Motor neuron (in vitro differentiated cells): ENCODE data around the gene HSD11B2. TPM values are rescaled to one million over a fixed set of nuclear protein-coding genes. Genes with fewer than 3 reads are reported as not detected.

Experiments
- total RNA-seq, 8 experiments: library from RNA; unstranded; fragments of 300-600 nt; gene quantifications; 2 replicates each; pipeline versions ENCODE4 v1.2.3 to v1.2.4, GENCODE V29; 2022

Gene HSD11B2
- total RNA-seq, 8 experiments from 2014 or later = 0.64 to 17.4 (median 6.8) TPM

Other genes with a start within 250 kb of the HSD11B2 start
- gene MATCAP1, start 247.2 kb upstream of the HSD11B2 start, total RNA-seq = 10 to 100 TPM; 13.9 to 93.4 (median 55.0) TPM
- 1 to 10 TPM in 4 of 8 experiments, under 1 TPM in 4; 0.29 to 3.6 (median 0.98) TPM for gene EXOC3L1, start 241.0 kb upstream of the HSD11B2 start, total RNA-seq
- gene E2F4, start 239.0 kb upstream of the HSD11B2 start, total RNA-seq = 10 to 100 TPM; 27.7 to 83.7 (median 48.5) TPM
- 1 to 10 TPM in 5 of 8 experiments, under 1 TPM in 3; 0.43 to 2.8 (median 1.2) TPM for gene ELMO3, start 232.0 kb upstream of the HSD11B2 start, total RNA-seq
- gene TMEM208, start 204.0 kb upstream of the HSD11B2 start, total RNA-seq = 10 to 100 TPM; 39.4 to 83.1 (median 58.0) TPM
- 10 to 100 TPM in 7 of 8 experiments, 1 to 10 TPM in 1; 5.5 to 26.8 (median 12.1) TPM for gene FHOD1, start 183.6 kb upstream of the HSD11B2 start, total RNA-seq
- 1 to 10 TPM in 7 of 8 experiments, under 1 TPM in 1; 0.92 to 2.4 (median 1.4) TPM for gene SLC9A5, start 182.1 kb upstream of the HSD11B2 start, total RNA-seq
- 10 to 100 TPM in 2 of 8 experiments, 1 to 10 TPM in 6; 1.4 to 39.0 (median 5.6) TPM for gene PLEKHG4, start 151.6 kb upstream of the HSD11B2 start, total RNA-seq
- gene KCTD19, start 104.4 kb upstream of the HSD11B2 start, total RNA-seq = 1 to 10 TPM in 3 of 8 experiments, under 1 TPM in 5; 0.15 to 1.8 (median 0.90) TPM
- 1 to 10 TPM in 2 of 8 experiments, under 1 TPM in 2, not detected in 4; 0.43 to 1.5 (median 1.0) TPM for gene LRRC36, start 104.3 kb upstream of the HSD11B2 start, total RNA-seq
- gene TPPP3, start 37.6 kb upstream of the HSD11B2 start, total RNA-seq = 100 to 1,000 TPM in 1 of 8 experiments, 10 to 100 TPM in 4, 1 to 10 TPM in 2, under 1 TPM in 1; 0.85 to 247 (median 33.2) TPM
- 10 to 100 TPM in 1 of 8 experiments, 1 to 10 TPM in 7; 3.4 to 14.6 (median 4.6) TPM for gene ZDHHC1, start 14.6 kb upstream of the HSD11B2 start, total RNA-seq
- 100 to 1,000 TPM in 2 of 8 experiments, 10 to 100 TPM in 6; 56.6 to 139 (median 69.4) TPM for gene ATP6V0D1, start 50.0 kb downstream of the HSD11B2 start, total RNA-seq
- under 1 TPM in 3 of 8 experiments, not detected in 5; 0.27 to 0.81 (median 0.66) TPM for gene AGRP, start 52.4 kb downstream of the HSD11B2 start, total RNA-seq
- gene RIPOR1, start 97.7 kb downstream of the HSD11B2 start, total RNA-seq = 10 to 100 TPM; 11.2 to 35.5 (median 19.4) TPM
- gene CTCF, start 131.4 kb downstream of the HSD11B2 start, total RNA-seq = 10 to 100 TPM; 19.6 to 47.6 (median 31.2) TPM
- gene CARMIL2, start 214.0 kb downstream of the HSD11B2 start, total RNA-seq = 1 to 10 TPM in 6 of 8 experiments, under 1 TPM in 2; 0.66 to 6.9 (median 2.9) TPM
- 10 to 100 TPM in 7 of 8 experiments, 1 to 10 TPM in 1; 7.1 to 31.2 (median 20.4) TPM for gene ACD, start 229.1 kb downstream of the HSD11B2 start, total RNA-seq
- 10 to 100 TPM in 4 of 8 experiments, 1 to 10 TPM in 3, not detected in 1; 2.5 to 14.2 (median 12.4) TPM for gene PARD6A, start 229.8 kb downstream of the HSD11B2 start, total RNA-seq
- 10 to 100 TPM; 10.8 to 26.0 (median 17.4) TPM for gene ENKD1, start 235.6 kb downstream of the HSD11B2 start, total RNA-seq
- 1 to 10 TPM; 1.9 to 4.9 (median 2.9) TPM for gene C16orf86, start 235.7 kb downstream of the HSD11B2 start, total RNA-seq